ENCODE results near the gene LDLRAD1.
"Not testable (repeated sequence)": the region's sequence is repeated elsewhere in the genome, so short reads cannot be mapped to it uniquely, and the experiment has no call there.

Gene LDLRAD1

GRCh38 chr1:54028306-54029251 is 10.6 kb upstream of the LDLRAD1 start:
- FAIRE-seq (no peak), DNase-seq (ENCODE audit: insufficient read length, low spot score) (no peak)
- no peak for TF ChIP-seq CTCF (IDR thresholded peaks at IDR 0.05; ENCODE audit: insufficient read depth, missing control alignments)

- no peak for TF ChIP-seq CTCF (IDR thresholded peaks at IDR 0.05; ENCODE audit: insufficient read depth, missing control alignments)
- DNase-seq (ENCODE audit: insufficient read length, low spot score) (no peak), FAIRE-seq (no peak)
These were observed 9.9 kb upstream of the LDLRAD1 start for GRCh38 chr1:54027848-54028247.

DNA sequence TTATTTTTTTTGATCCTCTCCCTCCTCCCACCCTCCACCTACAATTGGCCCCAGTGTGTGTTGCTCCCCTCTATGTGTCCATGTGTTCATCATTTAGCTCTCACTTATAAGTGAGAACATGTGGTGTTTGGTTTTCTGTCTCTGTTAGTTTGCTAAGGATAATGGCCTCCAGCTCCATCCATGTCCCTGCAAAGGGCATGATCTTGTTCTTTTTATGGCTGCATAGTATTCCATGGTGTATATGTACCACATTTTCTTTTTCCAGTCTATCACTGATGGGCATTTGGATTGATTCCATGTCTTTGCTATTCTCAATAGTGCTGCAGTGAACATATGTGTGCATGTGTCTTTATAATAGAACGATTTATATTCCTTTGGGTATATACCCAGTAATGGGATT is 6.8 kb upstream of the LDLRAD1 start:
- DNase-seq (ENCODE audit: insufficient read length, low spot score); FAIRE-seq: not testable (repeated sequence)

DNA sequence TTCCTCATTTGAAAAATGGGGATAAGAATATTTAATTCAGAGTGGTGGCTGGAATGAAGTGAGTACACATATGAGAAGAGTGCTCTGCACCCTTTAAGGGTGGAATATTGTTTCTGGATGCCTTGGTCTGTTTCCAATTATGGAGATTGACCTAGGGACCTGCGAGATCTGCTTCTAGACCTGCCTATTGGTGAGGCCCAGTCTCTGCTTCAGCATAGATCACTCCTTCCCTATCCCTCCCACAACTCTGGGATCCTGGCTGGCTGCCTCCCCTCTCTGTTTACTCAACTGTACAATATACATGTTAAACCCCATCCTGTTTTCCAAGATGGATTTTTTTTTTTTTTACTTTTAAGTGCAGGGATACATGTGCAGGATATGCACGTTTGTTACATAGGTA is 6.4 kb upstream of the LDLRAD1 start:
- DNase-seq (ENCODE audit: insufficient read length, low spot score) (no peak), FAIRE-seq (no peak)
- no peak for TF ChIP-seq CTCF (IDR thresholded peaks at IDR 0.05; ENCODE audit: insufficient read depth, missing control alignments)

- DNase-seq (ENCODE audit: insufficient read length, low spot score); FAIRE-seq: not testable (repeated sequence)
These were observed 1.7 kb upstream of the LDLRAD1 start for GRCh38 chr1:54019562-54020176.

DNA sequence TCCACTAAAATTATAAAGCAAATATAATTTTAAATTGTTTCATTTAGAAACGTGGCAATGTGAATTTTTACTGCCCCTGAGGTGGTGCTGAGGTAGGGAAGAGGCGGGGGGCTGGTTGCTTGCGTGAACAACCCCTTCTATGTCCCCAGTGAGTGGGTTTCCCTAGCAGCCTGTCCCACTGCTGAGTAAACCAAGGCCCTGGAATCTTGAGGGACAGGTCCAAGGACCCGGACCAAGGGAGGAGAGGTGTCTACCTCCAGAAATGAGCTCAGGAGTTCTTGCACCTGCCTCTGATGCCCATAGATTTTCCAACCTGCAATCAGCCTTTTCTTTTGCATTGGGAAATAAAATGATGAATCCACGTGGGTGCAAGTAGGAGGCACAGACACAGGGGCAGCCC is 649 bp upstream of the LDLRAD1 start:
- no peak for DNase-seq (ENCODE audit: insufficient read length, low spot score)
- no peak for FAIRE-seq
- TF ChIP-seq CTCF (IDR thresholded peaks at IDR 0.05; ENCODE audit: insufficient read depth, missing control alignments) = no peak

- no peak for DNase-seq (ENCODE audit: insufficient read length, low spot score)
- FAIRE-seq = no peak
- no peak for TF ChIP-seq CTCF (IDR thresholded peaks at IDR 0.05; ENCODE audit: insufficient read depth, missing control alignments)
These were observed 1.4 kb downstream of the LDLRAD1 start for GRCh38 chr1:54016343-54017282.
